B cell (primary cell): ENCODE measurements around the gene CAPN5. TPM values are rescaled to one million over a fixed set of nuclear protein-coding genes. Genes with fewer than 3 reads are reported as not detected.

Experiments used
- ATAC-seq: fragments of 200-7000 bp; cut with Tn5 transposase; one replicate; pipeline ENCODE4 v1.10.0; 2021; ENCODE audit warnings: low read depth, mild to moderate bottlenecking, moderate number of reproducible peaks, moderate library complexity
- CTCF ChIA-PET: fragments of 350-600 bp; sonication (Branson Sonifier 250); formaldehyde crosslinking; loops from one replicate; lab custom pipeline; 2021; ENCODE audit warnings: antibody characterized with exemption, inconsistent platforms; lab: Charles Lee
- POLR2A ChIA-PET: fragments of 350-600 bp; sonication (Branson Sonifier 250); formaldehyde crosslinking; loops from one replicate; lab custom pipeline; 2021; ENCODE audit warnings: antibody characterized with exemption; lab: Charles Lee
- DNase-seq: peaks from one replicate; pipeline ENCODE4 v3.0.0; 2013
- H2AFZ ChIP-seq: 2 replicates; pipeline ENCODE4 v1.6.1; 2012; ENCODE audit warnings: mild to moderate bottlenecking, low read depth, low read length; ENCODE audit not compliant: insufficient read depth, poor library complexity, severe bottlenecking
- H3K27ac ChIP-seq, 2 donors: 1 replicate in 1 of 2; 2 replicates in 1 of 2; pipeline ENCODE4 v1.5.1; 2012 to 2013; ENCODE audit warnings: low read length in 2 of 2, mild to moderate bottlenecking in 2 of 2, moderate library complexity in 1 of 2
- H3K27me3 ChIP-seq, 4 experiments: fragments of 200-600 bp in 1 of 4; sonication (generic) in 1 of 4; replicated peaks in 1 of 4; 1 replicate in 2 of 4; 2 replicates in 2 of 4; pipeline versions ENCODE4 v1.6.1 to v1.7.0; 2013 to 2016; ENCODE audit warnings: low read length in 3 of 4, mild to moderate bottlenecking in 2 of 4, mixed read lengths in 1 of 4, moderate library complexity in 1 of 4; ENCODE audit not compliant: insufficient read depth in 4 of 4, control insufficient read depth in 3 of 4; ENCODE audit errors: control extremely low read depth in 1 of 4
- H3K36me3 ChIP-seq, 2 experiments: replicated peaks in 1 of 2; 1 replicate in 1 of 2; 2 replicates in 1 of 2; pipeline versions ENCODE4 v1.6.1 to v1.7.1; 2013; ENCODE audit warnings: low read length in 1 of 2; ENCODE audit not compliant: insufficient read depth in 2 of 2, control insufficient read depth in 1 of 2; ENCODE audit errors: control extremely low read depth in 1 of 2, extremely low read depth in 1 of 2
- H3K4me1 ChIP-seq, 2 donors: fragments of 200-600 bp in 1 of 2; sonication (generic) in 1 of 2; 1 replicate in 1 of 2; 2 replicates in 1 of 2; pipeline versions ENCODE4 v1.5.1 to v1.6.1; 2013 to 2017; ENCODE audit warnings: low read length in 2 of 2; ENCODE audit not compliant: control insufficient read depth in 2 of 2, insufficient read depth in 2 of 2
- H3K4me2 ChIP-seq: replicated peaks from 2 replicates; pipeline ENCODE3; 2012; ENCODE audit warnings: mild to moderate bottlenecking, low read depth, low read length; ENCODE audit not compliant: poor library complexity, severe bottlenecking
- H3K4me3 ChIP-seq, 5 experiments: fragments of 200-600 bp in 1 of 5; sonication (generic) in 1 of 5; 1 replicate in 3 of 5; 2 replicates in 2 of 5; pipeline versions ENCODE4 v1.5.1 to v1.7.0; 2011 to 2016; ENCODE audit warnings: low read length in 4 of 5, mild to moderate bottlenecking in 4 of 5, low read depth in 2 of 5, control low read depth in 1 of 5, moderate library complexity in 1 of 5; ENCODE audit not compliant: insufficient read depth in 1 of 5; ENCODE audit errors: control extremely low read depth in 1 of 5, extremely low read depth in 1 of 5
- H3K79me2 ChIP-seq: fragments of 200-600 bp; sonication (generic); one replicate; pipeline ENCODE4 v1.6.0; 2016; ENCODE audit warnings: low read length; ENCODE audit not compliant: control insufficient read depth, insufficient read depth
- H3K9ac ChIP-seq: fragments of 200-600 bp; sonication (generic); 2 replicates; pipeline ENCODE4 v1.6.1; 2017; ENCODE audit warnings: mild to moderate bottlenecking, low read length, moderate library complexity
- H3K9me3 ChIP-seq, 3 donors: one replicate each; pipeline versions ENCODE4 v1.6.1 to v1.7.1; 2013; ENCODE audit warnings: low read length in 2 of 3; ENCODE audit not compliant: control insufficient read depth in 2 of 3, insufficient read depth in 1 of 3; ENCODE audit errors: control extremely low read depth in 1 of 3
- H4K20me1 ChIP-seq: 2 replicates; pipeline ENCODE4 v1.6.0; 2012; ENCODE audit warnings: mild to moderate bottlenecking, low read length; ENCODE audit not compliant: insufficient read depth, control insufficient read depth, poor library complexity, severe bottlenecking
- H3K27ac Mint-ChIP-seq: one replicate; pipeline ENCODE4 v1.8.0; 2021; ENCODE audit warnings: mixed read lengths
- H3K27me3 Mint-ChIP-seq: one replicate; pipeline ENCODE4 v1.8.0; 2021; ENCODE audit warnings: mixed read lengths
- H3K4me1 Mint-ChIP-seq: one replicate; pipeline ENCODE4 v1.8.0; 2021; ENCODE audit warnings: mixed read lengths
- H3K4me3 Mint-ChIP-seq: one replicate; pipeline ENCODE4 v1.8.0; 2021; ENCODE audit warnings: mixed read lengths
- H3K9me3 Mint-ChIP-seq: one replicate; pipeline ENCODE4 v1.8.0; 2022; ENCODE audit warnings: mixed read lengths; ENCODE audit not compliant: insufficient read depth
- EZH2 ChIP-seq: IDR thresholded peaks from 2 replicates; pipeline ENCODE4 v1.6.1; 2012; ENCODE audit warnings: borderline replicate concordance, low read depth, mild to moderate bottlenecking, moderate library complexity, low read length; ENCODE audit not compliant: insufficient read depth, poor library complexity, severe bottlenecking
- WGBS: methylation state at CpG from one replicate; pipeline ENCODE4 v1.1.5; 2013; ENCODE audit warnings: missing lambda C conversion rate; ENCODE audit not compliant: insufficient coverage; 5-methylcytosine and 5-hydroxymethylcytosine counted together
- intact Hi-C: fragments of 100-400 bp; cut with micrococcal nuclease; formaldehyde crosslinking; loops from one replicate; pipeline ENCODE4 v1.10.0; 2022
- polyA plus RNA-seq: library from polyadenylated mRNA; depleted of rRNA; stranded (reverse); fragments of >200 nt; gene quantifications from 2 replicates; pipeline ENCODE4 v1.2.3, GENCODE V29; 2012
- total RNA-seq, 2 donors: library from RNA; stranded (reverse); fragments of 120-200 nt in 1 of 2; gene quantifications; 1 replicate in 1 of 2; 2 replicates in 1 of 2; pipeline versions ENCODE4 v1.2.3 to v1.2.4, GENCODE V29; 2013 to 2022
- TF ChIP-seq, protein P1 (sequence below): fragments of 200-600 bp; IDR thresholded peaks from one replicate; pipeline ENCODE4 v1.8.0; 2022; ENCODE audit warnings: antibody characterized with exemption, mild to moderate bottlenecking

The CAPN5 gene
- total and polyA plus RNA-seq, 2 donors (not counting 1 experiment from before 2014, with no cell fraction given) = 0.74 to 0.78 TPM

DNA sequence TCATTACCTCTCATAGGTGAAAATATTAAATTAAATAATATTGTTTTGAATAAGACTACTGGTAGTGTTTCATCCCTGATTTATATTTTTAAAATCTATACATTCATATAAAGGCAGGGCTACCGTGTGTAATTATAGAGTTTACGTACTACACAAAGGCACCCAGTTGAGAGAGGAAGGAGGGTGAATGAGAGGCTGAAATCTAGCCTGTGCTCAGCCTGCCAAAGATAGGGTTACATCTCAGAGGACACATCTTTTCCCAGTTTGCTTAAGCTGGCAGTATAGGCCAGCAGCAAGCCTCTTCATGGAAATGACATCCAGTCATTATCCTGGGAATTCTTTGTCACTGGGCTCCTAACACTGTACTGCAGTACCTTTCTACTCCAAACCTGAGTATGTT is 40.0 kb upstream of the CAPN5 start:
- H3K79me2 ChIP-seq = no peaks in the 10 kb centered on the region
- no peaks in the 10 kb centered on the region for H3K4me1 ChIP-seq
- H3K4me3 ChIP-seq = no peak overlapping the region
- no peak overlapping the region for H3K4me3 Mint-ChIP-seq
- H3K36me3 ChIP-seq = no peaks in the 10 kb centered on the region
- no peak overlapping the region for H3K27ac Mint-ChIP-seq
- H3K27me3 Mint-ChIP-seq = peaks cover 23% of the 10 kb centered on the region
- ChIA-PET POLR2A (no interaction called here), CTCF (no interaction called here)
- no peaks in the 10 kb centered on the region for H4K20me1 ChIP-seq
- H3K9me3 Mint-ChIP-seq = no peaks in the 10 kb centered on the region
- no peaks in the 10 kb centered on the region for H3K9me3 ChIP-seq
- intact Hi-C loops = no loop called here
- H3K27ac ChIP-seq = no peak overlapping the region
- ATAC-seq (no peak), DNase-seq (no peak)
- H3K4me1 Mint-ChIP-seq = peaks cover 4% of the 10 kb centered on the region
- H2AFZ ChIP-seq = no peak overlapping the region
- no peak overlapping the region for H3K9ac ChIP-seq
- TF ChIP-seq, protein P1, sequence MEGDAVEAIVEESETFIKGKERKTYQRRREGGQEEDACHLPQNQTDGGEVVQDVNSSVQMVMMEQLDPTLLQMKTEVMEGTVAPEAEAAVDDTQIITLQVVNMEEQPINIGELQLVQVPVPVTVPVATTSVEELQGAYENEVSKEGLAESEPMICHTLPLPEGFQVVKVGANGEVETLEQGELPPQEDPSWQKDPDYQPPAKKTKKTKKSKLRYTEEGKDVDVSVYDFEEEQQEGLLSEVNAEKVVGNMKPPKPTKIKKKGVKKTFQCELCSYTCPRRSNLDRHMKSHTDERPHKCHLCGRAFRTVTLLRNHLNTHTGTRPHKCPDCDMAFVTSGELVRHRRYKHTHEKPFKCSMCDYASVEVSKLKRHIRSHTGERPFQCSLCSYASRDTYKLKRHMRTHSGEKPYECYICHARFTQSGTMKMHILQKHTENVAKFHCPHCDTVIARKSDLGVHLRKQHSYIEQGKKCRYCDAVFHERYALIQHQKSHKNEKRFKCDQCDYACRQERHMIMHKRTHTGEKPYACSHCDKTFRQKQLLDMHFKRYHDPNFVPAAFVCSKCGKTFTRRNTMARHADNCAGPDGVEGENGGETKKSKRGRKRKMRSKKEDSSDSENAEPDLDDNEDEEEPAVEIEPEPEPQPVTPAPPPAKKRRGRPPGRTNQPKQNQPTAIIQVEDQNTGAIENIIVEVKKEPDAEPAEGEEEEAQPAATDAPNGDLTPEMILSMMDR = no peak
- TF ChIP-seq EZH2 = no peak
- H3K4me2 ChIP-seq = no peak overlapping the region
- peaks cover 0 to 13% (median 6%) of the 10 kb centered on the region in 4 experiments for H3K27me3 ChIP-seq
- no CpG with 5 or more reads among the region's 2 CpGs for WGBS

DNA sequence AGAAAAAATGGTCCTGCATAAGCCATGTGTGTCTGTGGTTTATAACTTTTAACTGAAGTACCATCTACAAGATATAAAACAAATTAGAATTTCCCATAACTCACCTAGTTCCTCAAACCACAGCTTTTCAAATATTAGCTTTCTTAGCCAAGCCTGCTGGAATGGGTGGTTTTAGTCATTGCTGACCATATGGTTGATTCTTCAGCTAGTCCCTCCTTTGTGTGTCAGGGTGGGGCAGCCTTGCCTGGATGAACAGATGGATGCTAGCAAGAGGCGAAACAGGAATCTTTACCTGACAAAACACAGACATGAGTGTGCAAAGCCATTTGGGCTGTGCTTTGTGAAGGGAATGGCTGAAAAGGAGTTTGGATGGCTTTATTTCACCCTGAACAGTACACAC is 39.5 kb upstream of the CAPN5 start:
- no peak overlapping the region for H2AFZ ChIP-seq
- no peaks in the 10 kb centered on the region for H3K79me2 ChIP-seq
- H3K9me3 ChIP-seq = no peaks in the 10 kb centered on the region
- peaks cover 4% of the 10 kb centered on the region for H3K4me1 Mint-ChIP-seq
- H3K27me3 ChIP-seq = peaks cover 0 to 13% (median 6%) of the 10 kb centered on the region in 4 experiments
- no peaks in the 10 kb centered on the region for H3K36me3 ChIP-seq
- H3K9me3 Mint-ChIP-seq = no peaks in the 10 kb centered on the region
- H3K27me3 Mint-ChIP-seq = peaks cover 23% of the 10 kb centered on the region
- intact Hi-C loops = no loop called here
- H3K4me1 ChIP-seq = no peaks in the 10 kb centered on the region
- no peak overlapping the region for H3K9ac ChIP-seq
- no peak overlapping the region for H3K4me3 ChIP-seq
- ATAC-seq (no peak), DNase-seq (no peak)
- H3K4me2 ChIP-seq = no peak overlapping the region
- ChIA-PET POLR2A (no interaction called here), CTCF (no interaction called here)
- WGBS = no CpG with 5 or more reads among the region's 1 CpG
- H3K27ac Mint-ChIP-seq = no peak overlapping the region
- no peak for TF ChIP-seq EZH2
- TF ChIP-seq, protein P1 = no peak
- no peak overlapping the region for H3K4me3 Mint-ChIP-seq
- H3K27ac ChIP-seq = no peak overlapping the region
- H4K20me1 ChIP-seq = no peaks in the 10 kb centered on the region
